Measurements from ENCODE around the gene PDK4.

PDK4 gene

DNA sequence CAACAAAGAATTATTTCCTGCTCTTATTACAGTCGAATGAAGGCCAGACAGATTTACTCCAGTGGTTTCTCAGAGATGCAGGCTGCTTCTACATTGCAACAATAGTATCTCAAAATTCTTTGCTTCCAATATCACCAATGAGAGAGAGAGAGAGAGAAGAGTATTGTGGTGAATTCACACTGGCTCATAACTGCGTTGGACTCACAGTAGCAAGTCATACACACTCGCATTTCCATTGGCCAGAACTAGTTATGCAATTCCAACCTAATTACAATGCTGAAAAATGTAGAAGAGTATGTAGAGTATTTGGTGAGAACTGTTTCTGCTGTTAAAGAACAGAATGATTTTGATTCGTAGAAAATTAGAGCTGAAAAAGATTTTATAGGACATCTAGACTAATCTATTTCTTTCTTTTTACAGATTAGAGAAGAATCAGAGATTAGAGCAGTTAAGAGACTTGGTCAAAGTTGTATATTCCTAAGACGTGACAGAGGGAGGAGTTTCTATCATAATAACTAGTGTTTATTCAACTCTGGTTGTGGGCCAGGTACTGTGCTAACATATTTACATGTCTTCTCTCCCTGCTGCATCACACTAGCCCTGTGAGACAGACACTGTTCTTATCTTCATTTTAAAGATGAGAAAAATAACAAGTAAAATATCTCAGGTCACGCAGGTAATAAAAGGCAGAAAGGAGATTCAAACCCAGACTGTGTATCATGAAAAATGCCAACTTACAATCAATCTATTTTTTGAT is 34.6 kb upstream of the PDK4 start:
- Histone ChIP-seq H3K36me3 (no peaks in the 10 kb centered on the region), H3K4me3 (ENCODE audit: low read depth in 1 of 2, low read length in 1 of 2) (no peak overlapping the region), H3K27ac (no peak overlapping the region), H3K9me3 (no peaks in the 10 kb centered on the region), H3K4me1 (ENCODE audit: control insufficient read depth in 1 of 2, insufficient read depth in 1 of 2, low read depth in 1 of 2, low read length in 1 of 2) (no peaks in the 10 kb centered on the region), H3K27me3 (no peaks in the 10 kb centered on the region)
- TF ChIP-seq, protein P1, sequence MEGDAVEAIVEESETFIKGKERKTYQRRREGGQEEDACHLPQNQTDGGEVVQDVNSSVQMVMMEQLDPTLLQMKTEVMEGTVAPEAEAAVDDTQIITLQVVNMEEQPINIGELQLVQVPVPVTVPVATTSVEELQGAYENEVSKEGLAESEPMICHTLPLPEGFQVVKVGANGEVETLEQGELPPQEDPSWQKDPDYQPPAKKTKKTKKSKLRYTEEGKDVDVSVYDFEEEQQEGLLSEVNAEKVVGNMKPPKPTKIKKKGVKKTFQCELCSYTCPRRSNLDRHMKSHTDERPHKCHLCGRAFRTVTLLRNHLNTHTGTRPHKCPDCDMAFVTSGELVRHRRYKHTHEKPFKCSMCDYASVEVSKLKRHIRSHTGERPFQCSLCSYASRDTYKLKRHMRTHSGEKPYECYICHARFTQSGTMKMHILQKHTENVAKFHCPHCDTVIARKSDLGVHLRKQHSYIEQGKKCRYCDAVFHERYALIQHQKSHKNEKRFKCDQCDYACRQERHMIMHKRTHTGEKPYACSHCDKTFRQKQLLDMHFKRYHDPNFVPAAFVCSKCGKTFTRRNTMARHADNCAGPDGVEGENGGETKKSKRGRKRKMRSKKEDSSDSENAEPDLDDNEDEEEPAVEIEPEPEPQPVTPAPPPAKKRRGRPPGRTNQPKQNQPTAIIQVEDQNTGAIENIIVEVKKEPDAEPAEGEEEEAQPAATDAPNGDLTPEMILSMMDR (IDR thresholded peaks at IDR 0.05) = no peak

DNA sequence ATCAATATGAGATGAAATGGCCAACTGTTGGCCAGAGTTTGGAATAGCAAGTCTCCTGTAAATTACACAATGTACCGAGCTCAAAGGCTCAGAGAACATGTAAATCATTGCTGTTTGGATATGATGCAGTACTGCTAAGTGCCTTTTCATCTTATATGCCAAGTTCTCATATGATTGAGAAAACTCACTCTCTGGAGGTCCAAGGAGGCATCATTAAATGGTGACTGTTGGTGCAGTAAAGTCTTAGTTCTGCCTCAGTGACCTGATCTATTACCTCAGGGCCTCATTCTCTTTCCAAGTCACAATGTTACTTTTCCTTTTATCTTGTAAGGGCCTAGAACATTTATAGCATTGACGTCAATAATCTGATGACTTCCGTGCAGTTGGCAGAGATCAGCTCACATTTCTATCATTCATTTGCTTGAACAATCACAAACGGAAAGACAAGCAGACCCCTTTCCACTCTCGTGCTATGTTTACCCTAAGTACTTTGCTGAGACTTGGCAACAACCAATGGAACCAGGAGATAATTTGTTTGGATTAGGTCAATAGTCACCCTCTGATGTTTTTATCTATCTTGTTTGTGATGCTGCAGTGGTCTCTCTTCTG is 32.6 kb upstream of the PDK4 start:
- Histone ChIP-seq H3K27me3 (no peaks in the 10 kb centered on the region), H3K9me3 (no peaks in the 10 kb centered on the region), H3K27ac (no peak overlapping the region), H3K36me3 (no peaks in the 10 kb centered on the region), H3K4me3 (ENCODE audit: low read depth in 1 of 2, low read length in 1 of 2) (no peak overlapping the region), H3K4me1 (ENCODE audit: control insufficient read depth in 1 of 2, insufficient read depth in 1 of 2, low read depth in 1 of 2, low read length in 1 of 2) (no peaks in the 10 kb centered on the region)
- TF ChIP-seq, protein P1 (IDR thresholded peaks at IDR 0.05) = no peak

DNA sequence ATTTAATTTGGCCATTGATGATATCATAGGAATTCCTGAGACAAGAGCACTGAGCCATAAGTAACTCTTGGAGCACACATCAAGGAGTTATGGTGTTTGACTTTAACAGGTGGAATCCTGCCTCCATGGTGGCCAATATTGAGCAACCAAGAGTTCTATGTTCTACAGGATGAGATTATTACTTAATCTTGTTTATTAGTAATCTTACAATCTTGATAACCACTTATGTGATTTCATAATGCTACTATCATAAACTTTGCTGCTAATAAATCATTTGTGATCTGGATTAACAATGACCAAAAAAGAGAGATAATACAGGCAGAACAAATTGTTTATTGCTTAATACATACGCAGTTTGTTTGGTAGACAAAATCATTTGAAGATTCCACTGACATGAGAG is 27.5 kb upstream of the PDK4 start:
- no peaks in the 10 kb centered on the region for H3K27me3 ChIP-seq
- H3K9me3 ChIP-seq = no peaks in the 10 kb centered on the region
- no peak overlapping the region for H3K27ac ChIP-seq
- no peaks in the 10 kb centered on the region for H3K4me1 ChIP-seq (ENCODE audit: control insufficient read depth in 1 of 2, insufficient read depth in 1 of 2, low read depth in 1 of 2, low read length in 1 of 2)
- TF ChIP-seq, protein P1 (IDR thresholded peaks at IDR 0.05) = no peak
- no peaks in the 10 kb centered on the region for H3K36me3 ChIP-seq
- no peak overlapping the region for H3K4me3 ChIP-seq (ENCODE audit: low read depth in 1 of 2, low read length in 1 of 2)

DNA sequence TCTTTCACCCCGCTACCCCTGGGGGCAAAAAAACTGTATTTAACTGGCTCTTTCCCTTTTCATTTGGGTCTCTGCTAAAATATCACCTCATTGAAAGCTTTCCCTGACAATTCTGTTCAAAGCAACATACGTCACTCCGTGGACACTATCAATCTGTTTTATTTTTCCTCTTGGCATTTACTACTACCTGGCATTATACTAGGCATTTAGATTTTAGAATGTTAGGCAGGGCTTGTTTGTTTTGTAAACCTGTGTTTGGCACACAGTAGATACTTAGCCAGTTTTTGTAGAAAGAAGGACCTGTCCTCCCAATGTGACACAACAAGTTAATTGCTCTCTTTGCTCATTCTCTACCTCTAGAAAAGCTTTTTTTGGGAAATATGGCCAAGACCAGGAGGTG is 26.5 kb upstream of the PDK4 start:
- TF ChIP-seq, protein P1 (IDR thresholded peaks at IDR 0.05) = no peak
- no peaks in the 10 kb centered on the region for H3K9me3 ChIP-seq
- H3K27ac ChIP-seq = no peak overlapping the region
- H3K27me3 ChIP-seq = no peaks in the 10 kb centered on the region
- H3K36me3 ChIP-seq = no peaks in the 10 kb centered on the region
- H3K4me1 ChIP-seq (ENCODE audit: control insufficient read depth in 1 of 2, insufficient read depth in 1 of 2, low read depth in 1 of 2, low read length in 1 of 2) = no peaks in the 10 kb centered on the region
- H3K4me3 ChIP-seq (ENCODE audit: low read depth in 1 of 2, low read length in 1 of 2) = no peak overlapping the region

DNA sequence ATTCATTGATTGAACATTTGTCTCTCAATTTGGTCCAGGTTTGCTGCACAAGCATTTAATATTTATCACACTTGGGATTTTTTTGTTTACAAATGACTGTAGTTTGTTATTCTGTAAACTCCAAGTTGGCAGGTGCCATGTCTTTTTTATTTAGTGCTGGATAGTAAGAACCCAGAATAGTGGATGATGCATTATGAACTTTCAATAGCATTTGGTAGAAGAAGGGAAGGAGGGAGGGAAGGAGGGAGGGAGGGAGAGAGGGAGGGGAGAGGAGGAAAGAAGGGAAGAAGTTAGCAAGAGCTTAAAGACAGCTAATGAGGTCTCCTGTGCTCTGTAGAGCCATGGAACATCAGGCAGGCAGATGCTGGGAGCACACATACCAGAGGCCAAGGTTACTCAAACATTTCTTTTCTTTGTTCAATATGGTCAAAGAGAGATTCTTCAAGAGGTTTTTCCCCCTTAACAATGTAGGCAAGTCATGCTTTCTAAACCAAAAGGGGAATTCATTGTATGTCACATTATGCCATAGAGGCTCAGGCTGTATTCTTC is 25.8 kb upstream of the PDK4 start:
- no peaks in the 10 kb centered on the region for H3K36me3 ChIP-seq

More for the DNA sequence above, 25.8 kb upstream of the PDK4 start:
- Histone ChIP-seq H3K4me1 (ENCODE audit: control insufficient read depth in 1 of 2, insufficient read depth in 1 of 2, low read depth in 1 of 2, low read length in 1 of 2) (no peaks in the 10 kb centered on the region), H3K27ac (no peak overlapping the region), H3K9me3 (no peaks in the 10 kb centered on the region), H3K4me3 (ENCODE audit: low read depth in 1 of 2, low read length in 1 of 2) (no peak overlapping the region), H3K27me3 (no peaks in the 10 kb centered on the region)
- TF ChIP-seq, protein P1 (IDR thresholded peaks at IDR 0.05) = no peak

Measured in neutrophil (primary cell).